NOMO-1 treated with dmso at 0.1 percent for 144 hours (cell line): ENCODE measurements around the gene FUT1.
"Not testable (repeated sequence)": the region's sequence is repeated elsewhere in the genome, so short reads cannot be mapped to it uniquely, and the experiment has no call there.

Experiments used
- DNase-seq: peaks from one replicate; lab custom pipeline; 2025; ENCODE audit not compliant: unreplicated experiment; lab: John Stamatoyannopoulos, UW

Gene FUT1

DNA sequence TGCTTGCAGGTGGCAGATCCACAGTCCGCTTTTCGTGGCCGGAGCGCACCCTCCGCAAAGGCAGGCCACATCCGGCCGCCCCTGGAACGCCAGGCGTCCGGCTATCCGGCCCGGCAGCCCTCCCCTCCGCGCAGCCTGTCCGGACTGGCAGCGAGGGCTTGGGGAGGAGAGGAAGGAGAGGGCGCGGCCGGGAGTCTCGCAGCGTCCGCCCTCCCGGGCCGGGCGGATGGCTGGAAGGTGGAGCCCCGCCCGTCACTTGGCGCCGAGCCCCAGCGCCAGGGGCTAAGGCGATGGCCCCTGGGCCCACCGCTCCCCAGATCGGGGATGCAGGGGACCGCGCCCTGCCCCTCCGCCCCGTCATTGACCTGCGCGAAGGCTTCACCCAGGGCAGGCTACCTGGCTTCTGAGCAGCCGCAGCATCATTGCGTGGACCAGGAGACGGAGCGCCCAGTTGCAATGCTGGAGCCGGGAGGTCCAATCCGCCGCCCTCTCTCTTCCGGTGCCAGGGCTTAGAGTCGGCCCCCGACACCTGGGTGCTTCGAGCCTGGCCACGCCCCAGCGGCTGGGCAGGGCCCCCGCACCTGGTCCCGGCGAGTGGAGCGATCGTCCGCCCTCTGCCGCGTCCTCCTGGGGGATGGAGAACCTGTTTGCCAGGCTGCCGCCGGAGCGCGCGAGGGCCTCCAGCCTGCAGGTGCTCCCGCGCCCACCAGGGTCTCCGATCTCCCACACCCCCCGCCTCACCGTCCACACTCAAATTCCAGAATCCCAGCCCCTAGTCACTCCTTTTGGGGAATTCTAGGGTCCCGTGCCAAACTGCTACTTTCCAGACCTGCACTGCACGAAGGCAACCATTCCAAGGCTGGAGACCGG, at the start of gene FUT1:
Gene FUT1 (minus strand): TSS at position 146 of the 870 bp plus-strand sequence. CDS start 1,360 bp downstream, outside the sequence.
- no peak for DNase-seq

- DNase-seq = no peak
Observed at GRCh38 chr19:48799358-48800300, 47.2 kb upstream of the FUT1 start.

DNA sequence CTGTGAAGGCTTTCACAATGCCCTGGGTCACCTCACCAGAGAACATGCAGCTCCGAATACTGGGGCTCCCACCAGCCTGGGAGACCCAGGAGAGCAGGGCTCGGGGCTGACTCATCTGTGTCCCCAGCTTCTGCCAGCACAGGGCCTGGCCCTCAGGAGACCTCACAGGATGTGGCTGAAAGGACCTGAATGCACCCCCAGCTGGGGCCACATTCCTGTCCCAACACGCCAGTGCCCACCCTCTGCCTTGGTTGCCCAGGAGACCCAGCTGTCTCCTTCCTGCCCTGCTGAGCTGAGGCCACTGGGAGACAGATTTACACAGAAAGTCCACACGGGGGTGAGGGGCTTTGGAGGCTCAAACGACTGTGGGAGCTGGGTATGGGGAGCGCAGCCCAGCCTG, 46.5 kb upstream of the FUT1 start:
- DNase-seq = no peak

DNA sequence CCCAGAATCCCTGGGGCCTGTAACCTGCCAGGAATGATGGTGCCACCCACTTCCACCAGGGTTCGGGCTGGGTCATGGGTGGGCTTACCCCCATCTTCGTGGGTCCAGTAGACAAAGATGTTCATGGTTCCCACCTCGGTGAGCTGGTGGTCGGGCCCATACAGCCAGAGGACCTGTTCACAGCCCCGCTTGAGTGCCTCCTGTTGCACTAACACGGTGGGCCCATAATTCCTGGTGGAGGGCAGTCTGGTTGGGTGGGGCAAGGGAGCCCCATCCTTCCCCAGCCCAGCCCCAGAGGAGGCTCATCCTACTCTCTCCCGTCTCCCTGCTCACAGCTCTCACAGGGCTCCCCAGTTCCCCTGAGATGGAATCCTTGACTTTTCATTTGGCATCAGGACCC, 44.7 kb upstream of the FUT1 start:
- DNase-seq = no peak

DNA sequence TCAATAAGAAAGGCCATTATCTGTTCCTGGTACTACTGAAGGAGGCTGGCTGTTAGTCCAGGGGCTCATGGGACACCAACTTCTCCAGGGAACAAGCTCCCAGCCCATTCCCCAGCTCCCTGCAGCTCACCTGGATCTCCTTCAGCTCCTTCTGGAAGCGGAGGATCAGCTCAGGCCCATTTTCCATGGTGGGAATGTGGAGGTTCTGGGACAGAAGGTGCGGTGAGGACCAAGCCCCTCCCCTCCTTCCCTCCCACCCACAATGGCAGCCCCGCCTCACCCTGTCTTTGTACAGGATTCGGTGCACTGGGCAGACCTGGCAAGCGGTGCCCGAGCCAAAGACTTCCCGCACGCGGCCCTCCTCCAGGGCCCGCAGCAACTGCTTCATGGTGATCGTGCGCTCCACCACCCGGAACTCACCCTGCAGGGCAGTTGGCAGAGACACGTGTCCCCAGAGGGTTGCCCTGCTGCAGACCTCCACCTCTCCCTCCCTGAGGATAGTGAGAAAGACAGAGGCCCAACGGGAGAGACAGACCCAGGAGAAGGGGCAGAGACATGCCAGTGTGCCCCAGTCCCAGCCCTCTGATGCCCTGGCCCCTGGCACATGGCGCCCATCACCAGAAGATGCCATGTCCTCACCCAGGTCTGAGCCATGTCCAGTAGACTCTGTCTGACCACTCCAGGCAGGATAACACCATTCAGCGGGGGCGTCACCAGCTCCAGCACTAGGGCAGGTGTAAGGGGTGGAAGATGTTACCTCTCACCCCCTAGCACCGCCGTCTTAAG, 44.0 kb upstream of the FUT1 start:
- DNase-seq = no peak

- DNase-seq = no peak
Observed at GRCh38 chr19:48795685-48796070, 43.2 kb upstream of the FUT1 start.

- peak; percentile 75 for DNase-seq
Observed at GRCh38 chr19:48795055-48795684, 42.7 kb upstream of the FUT1 start.

GRCh38 chr19:48794291-48794690, 41.9 kb upstream of the FUT1 start:
- DNase-seq = no peak

DNA sequence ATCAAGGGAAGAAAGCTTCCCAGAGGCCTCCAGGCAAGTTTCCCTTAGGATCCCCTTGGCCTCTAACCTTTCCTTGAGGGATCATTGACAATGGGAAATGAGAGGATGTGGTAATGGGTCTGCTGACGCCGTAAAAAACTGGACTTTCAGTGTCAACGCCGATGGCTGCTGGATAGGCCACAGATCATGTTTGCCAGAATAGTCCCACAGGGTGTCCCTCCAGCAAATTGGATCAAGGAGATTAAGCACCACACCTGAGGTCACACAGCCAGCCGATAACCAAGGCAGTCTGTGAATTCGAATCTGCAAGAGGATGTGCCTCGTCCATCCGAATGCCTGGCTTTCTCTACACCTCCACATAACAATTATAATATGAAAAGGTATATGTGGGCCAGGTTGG, 40.8 kb upstream of the FUT1 start:
- DNase-seq = no peak

- not testable (repeated sequence) for DNase-seq
Observed at GRCh38 chr19:48787331-48787730, 34.9 kb upstream of the FUT1 start.

- not testable (repeated sequence) for DNase-seq
Observed at GRCh38 chr19:48786422-48786821, 34.0 kb upstream of the FUT1 start.

GRCh38 chr19:48784527-48784926, 32.1 kb upstream of the FUT1 start:
- DNase-seq = no peak

- no peak for DNase-seq
Observed at GRCh38 chr19:48780631-48781391, 28.4 kb upstream of the FUT1 start.

GRCh38 chr19:48779636-48780035, 27.2 kb upstream of the FUT1 start:
- DNase-seq = no peak

- no peak for DNase-seq
Observed at GRCh38 chr19:48777720-48778119, 25.3 kb upstream of the FUT1 start.

GRCh38 chr19:48777139-48777538, 24.7 kb upstream of the FUT1 start:
- DNase-seq = no peak

- no peak for DNase-seq
Observed at GRCh38 chr19:48772503-48772953, 20.1 kb upstream of the FUT1 start.

DNA sequence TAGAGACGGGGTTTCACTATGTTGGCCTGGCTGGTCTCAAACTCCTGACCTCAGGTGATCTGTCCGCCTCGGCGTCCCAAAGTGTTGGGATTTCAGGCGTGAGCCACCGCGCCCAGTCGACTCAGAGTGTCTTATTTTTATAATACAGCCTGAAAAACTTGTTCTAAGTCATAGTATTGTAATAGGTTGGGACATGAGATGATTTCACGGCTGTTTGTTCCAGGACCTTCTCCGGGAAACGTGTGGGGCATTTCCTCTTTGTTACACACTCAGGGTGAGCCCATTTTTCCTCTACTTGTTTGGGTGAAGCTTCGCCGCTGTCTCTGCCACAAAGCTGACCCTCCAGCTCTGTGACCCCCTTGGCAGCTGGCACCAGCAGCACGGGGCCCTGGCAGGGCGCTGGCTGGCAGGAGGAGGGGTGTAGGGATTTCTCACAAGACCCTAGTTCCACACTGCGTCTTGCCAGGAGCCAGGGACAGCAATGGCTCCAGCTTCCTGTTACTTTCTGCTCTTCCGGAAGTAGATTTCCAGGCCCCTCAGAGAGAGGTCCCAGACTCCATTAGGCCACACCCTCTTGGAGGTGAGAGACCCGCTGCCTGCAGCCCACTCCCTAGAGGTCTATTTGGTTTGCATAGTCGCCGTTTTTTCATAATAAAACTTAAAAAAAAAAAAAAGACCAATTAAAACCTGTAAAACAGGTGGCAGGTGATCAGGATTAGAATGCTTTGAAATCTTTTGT, 18.5 kb upstream of the FUT1 start:
- DNase-seq = no peak

DNA sequence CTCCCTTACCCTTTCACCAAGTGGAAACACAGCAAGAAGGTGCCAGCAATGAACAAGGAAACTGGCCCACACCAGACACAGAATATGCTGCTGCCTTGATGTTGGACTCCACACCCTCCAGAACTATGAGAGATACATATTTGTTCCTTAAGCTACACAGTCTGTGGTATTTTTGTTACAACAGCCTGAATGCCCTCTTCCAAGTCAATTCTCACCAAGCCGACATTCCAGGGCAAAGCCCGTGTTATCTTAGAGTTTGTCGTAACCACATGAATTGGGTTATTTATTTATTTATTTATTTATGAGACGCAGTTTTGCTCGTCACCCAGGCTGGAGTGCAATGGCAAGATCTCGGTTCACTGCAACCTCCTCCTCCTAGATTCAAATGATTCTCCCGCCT, 17.8 kb upstream of the FUT1 start:
- DNase-seq = no peak
